Breast epithelium (tissue), 4 donors: ENCODE measurements around the gene LMO1. TPM values are rescaled to one million over a fixed set of nuclear protein-coding genes. Genes with fewer than 3 reads are reported as not detected.

Experiments
- DNase-seq, 2 donors: peaks; one replicate each; pipeline ENCODE4 v3.0.0-alpha.2; 2019; ENCODE audit warnings: low spot score in 2 of 2
- H3K27ac ChIP-seq, 2 donors: fragments of 200-600 bp; sonication (generic) in 1 of 2; one replicate each; pipeline ENCODE4 v1.5.1; 2016 to 2019; ENCODE audit warnings: mild to moderate bottlenecking in 1 of 2
- H3K27me3 ChIP-seq, 2 donors: fragments of 200-600 bp; sonication (generic) in 1 of 2; one replicate each; pipeline versions ENCODE4 v1.5.1 to v1.6.0; 2017 to 2019; ENCODE audit warnings: control low read depth in 1 of 2, mild to moderate bottlenecking in 1 of 2
- H3K36me3 ChIP-seq: fragments of 200-600 bp; one replicate; pipeline ENCODE4 v1.5.1; 2019
- H3K4me1 ChIP-seq, 2 donors: fragments of 200-600 bp; sonication (generic); one replicate each; pipeline ENCODE4 v1.5.1; 2016 to 2019; ENCODE audit warnings: control low read depth in 1 of 2
- H3K4me3 ChIP-seq, 3 donors: fragments of 200-600 bp; sonication (generic); 1 replicate in 2 of 3; 2 replicates in 1 of 3; pipeline ENCODE4 v1.5.1; 2016 to 2019; ENCODE audit warnings: mild to moderate bottlenecking in 3 of 3, moderate library complexity in 2 of 3
- H3K9me3 ChIP-seq, 2 donors: fragments of 200-600 bp; sonication (generic) in 1 of 2; one replicate each; pipeline ENCODE4 v1.5.1; 2016 to 2019; ENCODE audit warnings: control low read depth in 1 of 2
- CTCF ChIP-seq, 3 donors: fragments of 450-650 bp; IDR thresholded peaks; one replicate each; pipeline ENCODE4 v1.5.1; 2016 to 2017; ENCODE audit warnings: antibody characterized with exemption in 3 of 3, mild to moderate bottlenecking in 3 of 3, moderate library complexity in 3 of 3
- POLR2A ChIP-seq: fragments of 450-650 bp; IDR thresholded peaks from one replicate; pipeline ENCODE4 v1.6.1; 2016; ENCODE audit warnings: antibody characterized with exemption, mild to moderate bottlenecking, moderate library complexity
- POLR2AphosphoS5 ChIP-seq, 3 donors: sonication (generic); formaldehyde crosslinking; IDR thresholded peaks; one replicate each; pipeline ENCODE4 v1.6.1; 2017; ENCODE audit warnings: antibody characterized with exemption in 3 of 3
- intact Hi-C: fragments of 100-400 bp; cut with DNase I; formaldehyde crosslinking; loops from one replicate; pipeline ENCODE4 v1.15.1; 2023; ENCODE audit warnings: low total_unique reads
- total RNA-seq, 3 donors: library from RNA; depleted of rRNA; stranded (reverse); fragments of >200 nt; gene quantifications; one replicate each; pipeline ENCODE4 v1.1.0, GENCODE V29; 2016

LMO1 gene
- total RNA-seq, 3 donors from 2014 or later = not detected

DNA sequence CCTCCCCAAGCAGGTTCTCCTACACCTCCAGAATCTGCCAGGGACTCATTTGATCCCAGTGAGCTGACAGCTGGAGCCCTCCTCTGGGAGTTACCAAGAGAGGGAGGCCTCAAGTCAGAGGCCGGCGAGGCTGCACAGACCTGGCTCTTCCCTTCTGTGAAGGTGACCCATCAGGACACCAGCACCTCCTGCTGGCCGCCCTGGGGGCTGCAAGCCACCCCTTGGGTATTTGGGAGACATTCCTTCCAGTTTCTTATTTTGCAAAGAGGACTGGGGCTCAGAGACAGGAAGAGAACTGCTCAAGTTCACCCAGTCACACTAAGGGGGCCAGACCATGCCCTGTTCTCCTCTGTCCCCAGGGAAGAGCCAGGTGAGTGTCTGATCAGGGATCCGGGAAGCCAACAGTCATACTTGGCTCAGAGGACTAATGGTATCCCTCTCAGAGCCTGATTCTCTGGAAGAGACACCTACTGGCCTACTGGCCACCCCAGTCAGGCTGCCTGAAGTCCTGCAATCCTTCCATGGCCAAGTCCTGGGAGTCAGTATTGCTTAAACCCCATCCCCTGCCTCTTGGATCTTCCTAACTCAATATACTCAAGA, 54.4 kb downstream of the LMO1 start:
- peaks cover 0 to 8% of the 10 kb centered on the region in 2 donors for H3K27me3 ChIP-seq
- intact Hi-C loops = no loop called here
- no peak for DNase-seq

GRCh38 chr11:8207080-8208000, 56.3 kb downstream of the LMO1 start:
- Histone ChIP-seq H3K36me3 (no peaks in the 10 kb centered on the region), H3K4me3 (no peak overlapping the region), H3K9me3 (no peaks in the 10 kb centered on the region), H3K27ac (peak overlapping the region in 1 of 2 donors; percentile 15), H3K4me1 (no peaks in the 10 kb centered on the region), H3K27me3 (peaks cover 0 to 8% of the 10 kb centered on the region in 2 donors)
- intact Hi-C loops = no loop called here
- TF ChIP-seq POLR2A = no peak
- no peak for TF ChIP-seq POLR2AphosphoS5 (IDR thresholded peaks at IDR 0.05)
- TF ChIP-seq CTCF (IDR thresholded peaks at IDR 0.05) = no peak
- DNase-seq = no peak

More for the DNA sequence above, 54.4 kb downstream of the LMO1 start:
- Histone ChIP-seq H3K9me3 (no peaks in the 10 kb centered on the region), H3K4me3 (no peak overlapping the region), H3K4me1 (no peaks in the 10 kb centered on the region), H3K36me3 (no peaks in the 10 kb centered on the region), H3K27ac (no peak overlapping the region)
- TF ChIP-seq CTCF (IDR thresholded peaks at IDR 0.05) (no peak), POLR2AphosphoS5 (IDR thresholded peaks at IDR 0.05) (no peak)

DNA sequence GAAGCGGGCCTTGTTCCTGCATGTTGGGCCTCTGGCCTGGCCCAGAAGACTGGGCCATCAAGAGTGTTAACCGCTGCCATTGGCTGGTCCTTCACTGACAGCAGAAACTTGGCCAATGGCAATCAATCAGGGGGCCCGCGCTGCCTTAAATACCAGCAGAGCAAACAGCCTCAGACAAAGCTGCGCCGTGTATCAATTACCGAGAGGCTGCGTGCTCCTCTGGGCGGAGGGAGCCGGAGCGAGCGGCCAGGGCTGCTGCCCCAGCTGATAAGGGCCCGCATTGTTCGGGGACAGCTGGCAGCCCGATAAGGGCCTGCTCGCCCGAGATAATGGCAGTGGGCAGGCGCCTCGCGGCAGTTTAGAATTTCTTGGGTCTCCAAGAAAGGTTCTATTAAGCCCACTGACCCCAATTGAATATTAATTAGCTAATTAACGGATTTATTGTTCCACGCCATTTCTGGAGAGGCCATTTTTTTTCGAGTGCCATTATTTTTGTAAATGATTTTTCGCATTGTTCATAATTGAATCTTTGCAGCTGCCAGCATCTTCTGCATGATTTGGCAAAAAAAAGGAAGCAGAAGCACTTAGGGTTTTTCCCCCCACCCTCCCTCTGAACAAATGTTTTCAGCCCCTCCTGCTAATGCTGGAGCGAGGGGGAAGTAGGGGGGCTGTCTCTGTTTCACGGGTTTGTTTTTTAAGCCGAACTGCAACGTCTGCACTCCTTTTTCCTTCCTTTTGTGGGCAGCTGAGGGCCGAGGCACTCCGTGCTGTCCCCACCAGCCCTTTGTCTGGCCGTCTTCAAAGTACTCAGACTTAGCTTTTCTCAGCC, 57.2 kb downstream of the LMO1 start:
- no peak overlapping the region for H3K27ac ChIP-seq
- peaks cover 0 to 8% of the 10 kb centered on the region in 2 donors for H3K27me3 ChIP-seq
- TF ChIP-seq POLR2A = no peak
- no peak for TF ChIP-seq POLR2AphosphoS5 (IDR thresholded peaks at IDR 0.05)
- TF ChIP-seq CTCF (IDR thresholded peaks at IDR 0.05) = no peak
- H3K4me3 ChIP-seq = no peak overlapping the region
- no peaks in the 10 kb centered on the region for H3K36me3 ChIP-seq
- H3K9me3 ChIP-seq = no peaks in the 10 kb centered on the region
- intact Hi-C loops = no loop called here
- no peak for DNase-seq
- no peaks in the 10 kb centered on the region for H3K4me1 ChIP-seq

DNA sequence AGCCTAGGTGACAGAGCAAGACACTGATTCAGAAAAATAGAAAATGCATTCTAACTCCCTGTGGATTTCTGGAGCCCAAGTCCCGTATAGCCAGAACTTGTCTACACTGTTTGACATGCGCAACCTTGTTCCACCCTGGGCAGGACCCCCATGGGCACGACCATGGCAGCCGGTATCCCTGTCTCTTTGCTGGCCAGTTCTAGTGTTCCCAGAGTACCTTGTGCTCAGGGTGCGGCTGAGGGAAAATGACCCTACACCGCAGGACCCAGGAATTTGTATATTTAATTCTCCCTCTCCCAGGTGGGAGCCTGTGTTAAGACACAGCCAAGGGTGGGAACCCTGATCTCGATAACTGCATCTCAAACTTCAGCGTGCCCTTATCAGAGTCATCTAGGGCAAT, 58.1 kb downstream of the LMO1 start:
- no peak for DNase-seq
- Histone ChIP-seq H3K4me1 (no peaks in the 10 kb centered on the region), H3K27ac (no peak overlapping the region), H3K4me3 (no peak overlapping the region), H3K36me3 (no peaks in the 10 kb centered on the region), H3K9me3 (no peaks in the 10 kb centered on the region), H3K27me3 (peaks cover 0 to 8% of the 10 kb centered on the region in 2 donors)
- intact Hi-C loops = no loop called here
- TF ChIP-seq CTCF (IDR thresholded peaks at IDR 0.05) (no peak), POLR2A (no peak), POLR2AphosphoS5 (IDR thresholded peaks at IDR 0.05) (no peak)
